Gastroesophageal sphincter (tissue), 4 donors: ENCODE measurements around the gene GRM4. TPM values are rescaled to one million over a fixed set of nuclear protein-coding genes. Genes with fewer than 3 reads are reported as not detected.

Experiments
- ATAC-seq: fragments of 150-250 bp; one replicate; pipeline ENCODE4 v1.9.1; 2016; ENCODE audit warnings: mild to moderate bottlenecking, moderate library complexity
- H3K27ac ChIP-seq, 4 donors: fragments of 200-600 bp; sonication (generic) in 3 of 4; 1 replicate in 3 of 4; 2 replicates in 1 of 4; pipeline ENCODE4 v1.5.1; 2016 to 2019
- H3K27me3 ChIP-seq: fragments of 200-600 bp; sonication (generic); one replicate; pipeline ENCODE4 v1.5.1; 2019
- H3K36me3 ChIP-seq, 2 donors: fragments of 200-600 bp; sonication (generic); one replicate each; pipeline ENCODE4 v1.5.1; 2019; ENCODE audit warnings: control low read depth in 1 of 2
- H3K4me1 ChIP-seq, 3 donors: fragments of 200-600 bp; sonication (generic); 1 replicate in 2 of 3; 2 replicates in 1 of 3; pipeline ENCODE4 v1.5.1; 2016 to 2019; ENCODE audit warnings: control low read depth in 2 of 3
- H3K4me3 ChIP-seq, 2 donors: fragments of 200-600 bp; sonication (generic); one replicate each; pipeline ENCODE4 v1.5.1; 2019; ENCODE audit warnings: mild to moderate bottlenecking in 1 of 2, moderate library complexity in 1 of 2
- H3K9me3 ChIP-seq, 3 donors: fragments of 200-600 bp; sonication (generic); one replicate each; pipeline ENCODE4 v1.5.1; 2017 to 2019; ENCODE audit warnings: control low read depth in 2 of 3
- CTCF ChIP-seq, 4 experiments: fragments of 200-600 bp in 2 of 4; fragments of 450-650 bp in 2 of 4; sonication (generic) in 1 of 4; IDR thresholded peaks; one replicate each; pipeline ENCODE4 v1.5.1; 2017 to 2019; ENCODE audit warnings: antibody characterized with exemption in 4 of 4, mild to moderate bottlenecking in 2 of 4, moderate library complexity in 2 of 4
- EP300 ChIP-seq: sonication (generic); formaldehyde crosslinking; IDR thresholded peaks from one replicate; pipeline ENCODE4 v1.6.1; 2017; ENCODE audit warnings: antibody characterized with exemption, mild to moderate bottlenecking
- POLR2A ChIP-seq, 2 donors: fragments of 450-650 bp; IDR thresholded peaks; one replicate each; pipeline ENCODE4 v1.6.1; 2017; ENCODE audit warnings: antibody characterized with exemption in 2 of 2, mild to moderate bottlenecking in 2 of 2, moderate library complexity in 1 of 2
- POLR2AphosphoS5 ChIP-seq: sonication (generic); formaldehyde crosslinking; IDR thresholded peaks from one replicate; pipeline ENCODE4 v1.6.1; 2017; ENCODE audit warnings: antibody characterized with exemption
- WGBS, 2 donors: methylation state at CpG; one replicate each; pipeline ENCODE4 v1.1.5; 2018; ENCODE audit warnings: low coverage in 1 of 2; 5-methylcytosine and 5-hydroxymethylcytosine counted together
- total RNA-seq, 4 donors: library from RNA; depleted of rRNA; stranded (reverse); fragments of >200 nt; gene quantifications; one replicate each; pipeline ENCODE4 v1.1.0, GENCODE V29; 2016

GRM4 gene
- total RNA-seq, 4 donors from 2014 or later = not detected

DNA sequence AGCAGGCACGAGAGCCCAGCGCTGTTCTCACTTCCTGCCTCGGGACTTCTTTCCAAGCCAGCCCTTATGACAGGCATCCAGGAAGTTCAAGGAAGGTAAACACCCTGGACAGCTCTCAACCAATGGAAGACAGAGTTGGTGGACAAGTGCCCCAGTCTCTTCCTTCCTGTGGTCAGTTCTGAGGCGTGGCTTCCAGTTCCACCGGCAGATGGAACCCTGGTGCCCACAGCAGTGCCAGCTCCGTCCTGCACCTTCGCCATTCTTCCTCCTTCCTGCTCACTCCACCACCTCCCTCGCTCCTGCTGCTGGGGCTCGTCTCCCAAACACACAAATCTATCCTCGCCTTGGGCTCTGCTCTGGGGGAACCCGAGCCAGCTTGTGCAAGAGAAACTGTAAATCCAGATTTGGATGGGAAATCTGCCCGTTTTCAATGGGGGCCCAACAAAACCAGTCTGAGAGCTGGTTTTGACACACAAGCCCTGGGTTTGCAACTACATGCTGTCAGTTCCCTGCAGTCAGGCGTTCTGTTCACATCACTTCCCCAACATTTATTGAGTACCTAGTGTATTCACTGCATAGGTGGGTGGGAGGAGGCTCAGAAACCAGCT, 162.7 kb downstream of the GRM4 start:
- 49 to 52% methylated on average over 4 to 13 of the region's 13 CpGs for WGBS, 2 donors
- ATAC-seq = peak; percentile 56
- Histone ChIP-seq H3K9me3 (no peaks in the 10 kb centered on the region), H3K36me3 (no peaks in the 10 kb centered on the region), H3K4me3 (no peak overlapping the region), H3K4me1 (no peaks in the 10 kb centered on the region), H3K27me3 (peaks cover 42% of the 10 kb centered on the region), H3K27ac (no peak overlapping the region)
- TF ChIP-seq EP300 = no peak
- TF ChIP-seq POLR2AphosphoS5 = no peak
- TF ChIP-seq POLR2A (IDR thresholded peaks at IDR 0.05) = no peak
- no peak for TF ChIP-seq CTCF (IDR thresholded peaks at IDR 0.05)

DNA sequence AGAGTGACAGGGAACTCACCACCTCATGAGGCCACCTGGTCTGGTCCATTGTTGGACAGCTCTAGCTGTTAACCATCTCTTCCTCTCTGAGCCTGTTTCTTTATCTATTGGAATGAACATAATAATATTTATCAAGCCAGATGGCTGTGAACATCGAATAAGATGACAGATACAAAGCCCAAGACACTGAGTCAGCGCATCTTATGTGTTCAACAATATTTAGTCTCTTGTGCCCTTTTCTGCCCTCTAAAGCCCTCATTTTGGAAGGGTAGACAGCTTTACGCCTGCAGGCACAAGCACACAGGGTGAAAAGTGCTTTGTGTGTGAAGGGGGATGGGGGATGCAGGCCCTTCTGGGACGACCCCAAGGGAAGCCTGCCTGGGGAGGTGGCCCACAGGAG, 164.0 kb downstream of the GRM4 start:
- Histone ChIP-seq H3K27ac (no peak overlapping the region), H3K9me3 (no peaks in the 10 kb centered on the region), H3K36me3 (no peaks in the 10 kb centered on the region), H3K4me1 (no peaks in the 10 kb centered on the region), H3K27me3 (peaks cover 47% of the 10 kb centered on the region), H3K4me3 (no peak overlapping the region)
- no peak for ATAC-seq
- 79 to 90% methylated on average over 2 to 3 of the region's 4 CpGs for WGBS, 2 donors
- TF ChIP-seq POLR2AphosphoS5 (no peak), CTCF (IDR thresholded peaks at IDR 0.05) (no peak), POLR2A (IDR thresholded peaks at IDR 0.05) (no peak), EP300 (no peak)

- H3K27me3 ChIP-seq = peaks cover 51% of the 10 kb centered on the region
- no peak for ATAC-seq
- H3K36me3 ChIP-seq = no peaks in the 10 kb centered on the region
- 100% methylated on average over 1 of the region's 7 CpGs; no CpG with 5 or more reads in 1 of the 2 donors for WGBS, 2 donors
- H3K9me3 ChIP-seq = no peaks in the 10 kb centered on the region
- no peak for TF ChIP-seq POLR2A (IDR thresholded peaks at IDR 0.05)
- no peak overlapping the region for H3K27ac ChIP-seq
- H3K4me1 ChIP-seq = no peaks in the 10 kb centered on the region
- no peak overlapping the region for H3K4me3 ChIP-seq
Measured at GRCh38 chr6:33981421-33981820, 164.5 kb downstream of the GRM4 start.

GRCh38 chr6:33980176-33981175, 165.4 kb downstream of the GRM4 start:
- Histone ChIP-seq H3K27ac (no peak overlapping the region), H3K27me3 (peaks cover 54% of the 10 kb centered on the region), H3K4me1 (no peaks in the 10 kb centered on the region), H3K9me3 (no peaks in the 10 kb centered on the region), H3K4me3 (no peak overlapping the region), H3K36me3 (no peaks in the 10 kb centered on the region)
- ATAC-seq = no peak
- TF ChIP-seq POLR2AphosphoS5 = no peak
- no peak for TF ChIP-seq POLR2A (IDR thresholded peaks at IDR 0.05)
- no peak for TF ChIP-seq CTCF (IDR thresholded peaks at IDR 0.05)
- 78 to 81% methylated on average over 13 to 22 of the region's 25 CpGs for WGBS, 2 donors

- no peak for ATAC-seq
- Histone ChIP-seq H3K9me3 (no peaks in the 10 kb centered on the region), H3K4me3 (no peak overlapping the region), H3K27ac (no peak overlapping the region), H3K27me3 (peaks cover 55% of the 10 kb centered on the region), H3K36me3 (no peaks in the 10 kb centered on the region), H3K4me1 (no peaks in the 10 kb centered on the region)
- TF ChIP-seq EP300 (no peak), CTCF (IDR thresholded peaks at IDR 0.05) (no peak), POLR2AphosphoS5 (no peak), POLR2A (IDR thresholded peaks at IDR 0.05) (no peak)
- 72 to 76% methylated on average over 3 of the region's 4 CpGs for WGBS, 2 donors
Measured at GRCh38 chr6:33979750-33980149, 166.1 kb downstream of the GRM4 start.
